HG03565 (cell line): ENCODE results near the gene CNOT3.
"Not testable (repeated sequence)": the region's sequence is repeated elsewhere in the genome, so short reads cannot be mapped to it uniquely, and the experiment has no call there.

ENCODE experiments used
- ATAC-seq: cut with Tn5 transposase; IDR thresholded peaks from one replicate; pipeline ENCODE4 v1.9.1; 2021; ENCODE audit warnings: mild to moderate bottlenecking, moderate library complexity; ENCODE audit not compliant: unreplicated experiment

CNOT3 gene

DNA sequence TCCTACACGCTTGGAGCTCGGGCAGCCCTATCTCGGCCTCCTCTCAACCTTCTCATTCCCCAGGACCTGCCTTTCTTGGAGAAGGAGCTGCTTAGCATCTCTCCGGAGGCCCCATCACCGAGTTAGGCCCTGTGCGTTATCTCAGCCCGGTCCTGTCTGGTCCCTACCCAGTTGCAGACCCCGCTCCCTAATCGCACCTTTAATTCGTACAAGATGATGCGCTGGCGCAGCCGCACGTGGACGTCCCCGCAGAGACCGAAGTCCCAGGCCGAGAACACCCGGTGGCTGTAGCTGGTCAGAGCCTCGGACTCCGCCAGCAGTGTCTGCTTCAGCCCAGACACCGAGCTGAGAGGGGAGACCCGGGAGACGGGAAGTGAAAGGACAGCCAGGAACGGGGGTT is 27.7 kb downstream of the CNOT3 start:
- ATAC-seq = no peak

DNA sequence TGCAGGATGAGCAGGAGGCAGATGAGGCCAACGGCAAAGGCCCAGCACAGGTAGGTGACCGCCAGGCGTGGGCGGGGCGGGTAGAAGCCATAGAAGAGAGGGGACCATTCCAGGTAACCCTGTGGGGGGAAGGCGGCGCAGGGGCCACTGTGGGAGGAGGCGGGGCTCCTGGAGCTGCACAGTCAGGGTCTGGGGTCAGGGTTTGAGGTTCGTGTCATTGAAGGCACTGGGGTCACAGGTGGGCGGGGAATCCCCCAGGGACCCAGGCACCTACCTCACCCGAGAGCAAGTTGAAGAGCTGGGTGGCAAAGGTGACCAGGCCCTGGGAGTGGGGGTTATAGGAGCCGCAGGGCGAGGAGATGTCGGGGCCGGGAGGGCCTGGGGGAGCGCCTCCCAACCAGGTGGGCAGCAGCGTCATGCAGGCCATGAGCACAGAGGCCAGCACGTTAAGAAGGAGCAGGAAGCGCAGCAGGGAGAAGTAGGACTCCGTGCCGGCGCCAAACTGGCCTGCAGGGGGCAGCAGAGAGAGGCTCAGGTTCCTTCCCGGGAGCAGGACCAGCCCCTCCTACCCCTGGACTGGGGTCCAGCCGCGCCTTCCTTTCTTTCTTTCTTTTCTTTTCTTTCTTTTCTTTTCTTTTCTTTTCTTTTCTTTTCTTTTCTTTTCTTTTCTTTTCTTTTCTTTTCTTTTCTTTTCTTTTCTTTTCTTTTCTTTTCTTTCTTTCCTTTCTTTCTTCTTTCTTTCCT is 30.8 kb downstream of the CNOT3 start:
- ATAC-seq = no peak

DNA sequence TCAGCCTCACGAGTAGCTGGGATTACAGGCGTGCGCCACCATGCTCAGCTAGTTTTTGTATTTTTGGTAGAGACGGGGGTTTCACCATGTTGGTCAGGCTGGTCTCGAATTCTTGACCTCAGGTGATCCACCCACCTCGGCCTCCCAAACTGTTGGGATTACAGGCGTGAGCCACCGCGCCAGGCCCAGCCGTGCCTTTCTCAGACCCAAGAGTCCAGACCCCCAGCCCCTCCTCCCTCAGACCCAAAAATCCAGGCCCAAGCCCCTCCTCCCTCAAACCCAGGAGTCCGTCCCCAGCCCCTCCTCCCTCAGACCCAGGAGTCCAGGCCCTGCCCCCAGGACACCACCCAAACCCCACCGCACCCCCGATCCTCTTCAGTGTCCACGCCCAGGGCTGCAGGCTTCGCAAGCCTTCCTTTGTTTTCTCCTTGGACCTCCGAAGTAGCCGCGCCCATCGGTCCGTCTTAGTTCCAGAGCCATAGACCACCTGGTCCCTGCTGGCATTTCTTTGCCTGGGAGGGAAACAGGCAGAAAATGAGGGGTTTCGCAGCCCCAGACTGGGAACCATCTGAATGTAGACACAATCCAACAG is 31.7 kb downstream of the CNOT3 start:
- no peak for ATAC-seq

DNA sequence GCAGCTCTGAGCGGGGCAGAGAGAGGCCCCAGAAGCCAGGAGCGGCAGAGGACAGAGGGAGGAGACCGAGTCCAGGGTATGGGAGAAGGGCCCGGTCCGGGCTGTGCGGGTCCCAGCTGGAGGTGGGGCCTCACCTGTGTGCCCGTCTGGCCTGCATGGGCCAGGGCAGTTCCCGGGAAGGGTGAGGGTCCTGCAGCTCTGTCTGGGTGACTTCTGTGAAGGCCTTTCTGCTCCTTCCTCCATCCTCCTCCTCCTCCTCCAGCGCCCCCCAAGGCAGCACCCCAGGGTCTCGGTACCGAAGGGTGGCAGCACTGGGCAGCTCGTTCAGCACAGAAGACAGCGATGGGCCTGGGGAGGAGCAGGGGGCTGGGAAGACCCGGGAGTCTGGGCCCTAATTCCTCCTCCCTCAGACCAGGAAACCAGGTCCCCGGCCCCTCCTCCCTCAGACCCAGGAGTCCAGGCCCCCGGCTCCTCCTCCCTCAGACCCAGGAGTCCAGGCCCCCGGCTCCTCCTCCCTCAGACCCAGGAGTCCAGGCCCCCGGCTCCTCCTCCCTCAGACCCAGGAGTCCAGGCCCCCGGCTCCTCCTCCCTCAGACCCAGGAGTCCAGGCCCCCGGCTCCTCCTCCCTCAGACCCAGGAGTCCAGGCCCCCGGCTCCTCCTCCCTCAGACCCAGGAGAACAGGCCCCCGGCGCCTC is 34.3 kb downstream of the CNOT3 start:
- ATAC-seq = not testable (repeated sequence)

DNA sequence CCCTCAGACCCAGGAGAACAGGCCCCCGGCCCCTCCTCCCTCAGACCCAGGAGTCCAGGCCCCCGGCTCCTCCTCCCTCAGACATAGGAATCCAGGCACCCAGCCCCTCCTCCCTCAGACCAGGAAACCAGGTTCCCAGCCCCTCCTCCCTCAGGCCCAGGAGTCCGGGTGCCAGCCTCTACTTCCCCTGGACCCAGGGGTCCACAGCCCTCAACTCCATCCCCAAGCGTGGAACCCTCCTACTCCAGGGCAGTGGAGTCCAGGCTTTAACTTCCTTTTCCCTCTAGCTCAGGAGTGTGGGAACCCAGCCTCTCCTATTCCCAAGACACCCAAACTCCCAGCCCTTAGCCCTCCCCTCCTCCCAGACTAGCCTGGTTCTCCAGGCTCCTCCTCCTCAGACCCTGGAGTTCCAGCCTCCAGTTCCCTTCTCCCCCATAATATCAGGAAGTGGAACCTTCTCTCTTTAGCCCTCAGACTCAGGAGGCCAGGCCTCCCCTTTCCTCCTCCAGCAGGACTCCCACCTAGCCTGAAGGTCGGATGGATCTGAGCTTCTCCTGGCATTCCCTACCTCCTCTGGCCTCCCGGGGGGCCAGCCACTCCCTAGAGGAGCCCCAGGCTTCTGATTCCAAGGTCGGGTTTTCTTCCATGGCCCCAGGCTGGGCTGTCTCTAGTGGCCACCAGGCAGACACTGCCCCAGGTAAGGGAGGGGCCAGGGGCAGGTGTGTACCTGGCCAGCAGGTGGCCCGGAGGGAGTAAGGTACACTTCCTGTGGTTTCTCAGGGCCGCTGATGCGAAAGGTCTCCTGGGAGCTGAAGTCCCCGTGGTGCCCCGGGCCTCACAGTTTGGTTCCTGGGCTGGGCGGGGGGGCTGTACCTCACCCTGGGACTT is 35.2 kb downstream of the CNOT3 start, which contains the start of gene TMC4:
Gene TMC4, minus strand, starts transcription at position 690 of the 888 bp plus-strand sequence. Its CDS starts 43 bp downstream, at position 647.
- no peak for ATAC-seq

DNA sequence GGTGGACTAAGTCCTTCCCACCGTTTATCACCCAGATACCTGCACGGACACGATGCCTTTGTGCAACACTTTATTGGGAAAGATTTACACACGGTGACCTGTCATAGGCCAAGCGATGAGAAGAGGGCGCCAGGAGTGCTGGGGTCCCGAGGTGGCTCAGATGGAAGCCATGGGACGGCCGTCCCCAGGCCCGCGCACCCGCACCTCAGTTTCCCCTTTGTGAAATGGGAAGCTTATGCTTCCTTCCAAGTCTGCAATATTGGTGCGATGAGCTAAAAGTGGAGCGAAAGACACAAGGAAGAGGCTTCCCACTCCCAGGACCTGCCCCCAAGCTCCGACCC is 35.8 kb downstream of the CNOT3 start:
- ATAC-seq = no peak

DNA sequence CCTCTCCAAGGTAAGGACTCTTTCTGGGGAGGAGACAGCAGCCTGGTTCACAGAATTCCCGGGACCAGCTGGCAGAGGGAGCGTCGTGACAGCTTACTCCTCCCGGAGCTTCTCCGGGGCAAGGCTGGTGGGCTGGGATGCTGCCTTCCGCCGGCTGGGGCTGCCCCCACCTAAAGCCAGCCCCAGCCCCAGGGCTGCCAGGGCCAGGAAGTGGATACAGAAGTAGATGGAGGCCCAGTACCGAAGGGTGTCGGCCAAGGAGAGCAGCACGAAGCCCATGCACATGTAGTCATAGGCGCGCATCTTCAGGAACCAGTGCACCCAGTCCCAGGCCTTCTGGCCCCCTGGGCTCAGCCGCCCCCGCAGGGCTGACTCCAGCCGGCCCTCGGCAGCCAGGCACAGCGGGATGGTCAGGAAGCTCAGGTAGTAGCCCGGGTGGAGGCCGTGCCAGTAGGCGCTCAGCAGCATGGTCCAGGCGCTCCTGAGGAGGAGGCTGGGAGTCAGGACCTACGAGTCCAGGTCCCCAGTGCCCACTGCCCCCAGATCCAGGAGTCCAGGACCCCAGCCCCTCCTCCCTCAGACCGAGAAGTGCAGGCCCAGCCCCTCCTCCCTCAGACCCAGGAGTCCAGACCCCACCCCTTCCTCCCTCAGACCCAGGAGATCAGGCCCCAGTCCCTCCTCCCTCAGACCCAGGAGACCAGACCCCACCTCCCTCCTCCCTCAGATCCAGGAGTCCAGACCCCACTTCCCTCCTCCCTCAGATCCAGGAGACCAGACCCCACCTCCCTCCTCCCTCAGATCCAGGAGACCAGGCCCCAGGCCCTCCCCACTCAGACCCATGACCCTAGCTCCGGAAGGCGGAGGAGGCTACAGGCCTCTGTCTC is 36.6 kb downstream of the CNOT3 start:
- no peak for ATAC-seq

DNA sequence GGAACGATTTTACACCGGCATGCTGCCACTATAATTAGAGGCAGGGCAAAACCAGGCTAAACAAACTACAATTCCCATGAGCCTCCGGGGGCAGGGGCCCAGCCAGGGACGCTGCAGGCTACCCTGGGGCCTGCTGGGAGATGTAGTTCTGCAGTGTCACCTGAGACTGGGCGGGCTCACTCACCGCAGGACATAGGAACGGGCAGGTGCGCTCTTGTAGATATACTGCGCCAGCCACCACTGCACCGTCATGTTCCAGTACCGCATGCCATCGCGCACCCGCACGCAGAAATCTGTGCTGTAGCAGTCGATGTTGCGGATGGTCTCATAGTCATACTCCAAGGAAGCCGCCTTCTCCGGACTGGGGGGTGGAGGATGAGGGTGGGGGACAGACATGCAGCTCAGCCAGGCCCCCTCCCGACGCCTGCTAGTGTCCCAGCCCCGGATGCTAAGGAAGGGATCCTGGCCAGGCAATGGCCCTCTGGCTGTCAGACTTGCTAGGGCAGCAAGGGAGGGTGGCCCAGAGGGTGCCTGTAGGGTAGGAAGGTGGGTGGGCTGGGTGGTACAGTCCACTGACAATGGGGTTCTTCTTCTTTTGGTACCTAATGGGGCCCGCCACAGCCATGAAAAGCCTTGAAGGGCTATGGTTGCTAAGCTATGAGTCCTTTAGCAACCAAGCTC is 41.2 kb downstream of the CNOT3 start:
- ATAC-seq = no peak

DNA sequence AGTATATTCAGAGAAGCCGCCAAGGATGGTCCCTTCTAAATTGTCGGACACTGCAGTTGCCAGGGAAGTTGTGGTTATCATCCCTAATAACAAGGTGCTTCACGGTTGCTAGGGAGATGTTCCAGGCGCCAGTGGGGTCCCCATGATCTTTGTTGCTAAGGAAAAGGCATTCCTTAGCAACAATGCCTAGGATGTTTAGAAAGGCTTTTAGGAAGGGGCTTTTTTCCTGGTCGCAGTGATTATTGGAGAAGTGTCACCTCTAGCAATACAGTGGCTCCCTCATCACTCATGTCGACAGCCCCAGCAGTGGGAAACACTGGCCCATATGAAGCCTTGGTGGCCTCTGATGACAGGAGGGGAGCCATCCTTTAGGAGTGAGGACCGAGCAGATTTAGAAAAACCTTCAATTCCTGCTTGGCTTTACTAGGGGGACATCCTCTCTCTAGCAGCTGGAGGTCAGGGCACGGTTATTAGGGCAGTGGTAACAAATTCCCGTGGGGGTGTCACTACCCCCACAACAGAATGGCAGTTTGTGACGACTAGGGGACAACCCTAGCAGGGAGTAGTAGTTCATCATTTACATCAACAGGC is 41.8 kb downstream of the CNOT3 start:
- ATAC-seq = no peak

DNA sequence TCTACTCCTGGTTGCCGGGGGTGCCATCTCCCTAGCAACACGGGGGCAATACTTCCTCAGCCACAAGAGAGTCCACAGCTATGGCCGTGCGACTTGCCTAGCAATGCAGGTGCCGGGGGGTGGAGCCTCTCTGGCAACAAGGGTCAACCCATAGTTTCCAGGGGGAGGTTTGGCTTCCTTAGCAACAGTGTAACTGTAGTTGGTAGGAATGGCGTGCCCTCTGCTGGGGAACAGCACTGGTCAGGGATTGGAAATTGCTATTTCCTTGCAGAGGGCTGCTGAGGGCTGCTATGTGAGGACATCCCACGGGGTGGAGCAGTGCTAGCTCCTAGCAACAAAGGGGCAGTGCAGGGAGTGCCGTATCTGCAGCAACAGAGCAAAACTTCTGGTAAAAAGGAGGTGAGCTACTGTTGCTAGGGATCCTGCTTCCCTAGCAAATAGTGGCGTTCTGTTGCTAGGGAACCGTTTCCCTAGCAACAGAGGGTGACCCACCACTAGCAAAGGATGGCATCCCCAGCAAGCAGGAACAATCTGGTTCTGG is 42.4 kb downstream of the CNOT3 start:
- ATAC-seq = no peak

DNA sequence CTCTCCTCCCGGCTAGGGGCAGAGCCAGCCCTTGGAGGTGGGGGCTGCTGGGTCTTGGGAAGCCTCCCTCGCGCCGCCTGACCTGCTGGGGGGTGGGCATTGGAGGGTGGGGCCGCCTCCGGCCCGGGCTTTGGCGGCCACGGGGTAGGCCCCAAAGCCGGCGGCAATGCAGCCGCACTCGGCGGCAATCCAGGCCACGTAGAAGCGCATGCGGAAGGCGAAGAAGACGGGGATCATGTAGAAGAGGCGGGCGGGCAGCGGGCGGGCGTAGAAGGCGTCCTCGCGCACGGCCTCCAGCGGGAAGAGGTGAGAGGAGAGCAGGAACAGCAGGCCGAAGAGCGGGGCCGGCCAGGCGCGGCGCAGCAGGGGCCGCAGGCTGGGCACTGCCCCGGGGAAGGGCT is 43.1 kb downstream of the CNOT3 start:
- no peak for ATAC-seq

DNA sequence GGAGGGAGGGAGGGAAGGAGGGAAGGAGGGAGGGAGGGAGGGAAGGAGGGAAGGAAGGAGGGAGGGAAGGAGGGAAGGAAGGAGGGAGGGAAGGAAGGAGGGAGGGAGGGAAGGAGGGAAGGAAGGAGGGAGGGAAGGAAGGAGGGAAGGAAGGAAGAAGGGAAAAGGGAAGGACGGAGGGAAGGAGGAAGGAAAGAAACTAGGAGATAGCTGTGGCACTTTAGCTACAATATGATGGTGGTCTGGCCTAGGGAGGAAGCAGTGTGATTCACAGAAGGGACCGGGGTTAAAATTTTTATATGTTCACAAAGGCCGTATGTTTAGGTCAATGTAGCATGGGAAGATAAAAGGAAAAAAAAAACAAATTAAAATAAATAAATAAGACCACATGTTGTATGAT is 44.3 kb downstream of the CNOT3 start:
- ATAC-seq = not testable (repeated sequence)

DNA sequence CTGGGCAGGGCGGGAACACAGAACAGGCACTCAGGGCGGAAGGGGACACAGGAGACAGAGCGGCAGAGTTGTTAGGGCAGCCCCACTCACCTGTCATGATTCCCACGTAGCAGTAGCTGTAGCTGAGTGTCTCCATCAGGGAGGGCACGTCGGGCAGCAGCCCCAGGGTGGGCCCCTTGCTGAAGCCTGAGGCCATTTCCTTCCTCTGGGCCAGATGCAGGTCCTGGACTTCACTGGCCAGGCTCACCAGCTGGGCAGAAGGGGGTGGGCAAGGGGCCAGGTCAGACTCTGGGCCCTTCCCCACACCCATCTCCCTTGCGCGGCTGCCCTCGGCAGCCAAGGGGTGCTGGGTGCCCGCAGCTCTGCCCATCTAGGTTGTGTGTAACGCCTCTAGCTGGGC is 45.9 kb downstream of the CNOT3 start:
- no peak for ATAC-seq

DNA sequence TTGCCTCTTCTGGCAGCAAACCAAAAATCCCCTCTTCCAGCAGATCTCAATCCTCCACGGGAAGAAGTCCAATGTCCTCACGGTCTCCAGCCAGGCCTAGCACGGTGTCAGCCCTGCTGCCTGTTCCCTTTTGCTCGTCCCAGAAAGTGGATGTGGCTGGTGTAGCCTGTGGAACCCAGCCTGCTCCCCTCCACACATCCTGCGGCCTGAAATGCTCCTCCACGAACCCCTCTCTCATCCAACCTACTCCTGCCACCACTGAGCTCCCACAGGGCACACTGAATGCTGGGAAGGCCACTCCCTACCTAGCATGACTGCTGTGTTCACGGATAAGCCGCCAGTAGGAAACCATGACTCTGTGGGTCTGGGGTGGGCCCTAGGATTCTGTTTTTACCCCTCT is 48.8 kb downstream of the CNOT3 start:
- no peak for ATAC-seq

DNA sequence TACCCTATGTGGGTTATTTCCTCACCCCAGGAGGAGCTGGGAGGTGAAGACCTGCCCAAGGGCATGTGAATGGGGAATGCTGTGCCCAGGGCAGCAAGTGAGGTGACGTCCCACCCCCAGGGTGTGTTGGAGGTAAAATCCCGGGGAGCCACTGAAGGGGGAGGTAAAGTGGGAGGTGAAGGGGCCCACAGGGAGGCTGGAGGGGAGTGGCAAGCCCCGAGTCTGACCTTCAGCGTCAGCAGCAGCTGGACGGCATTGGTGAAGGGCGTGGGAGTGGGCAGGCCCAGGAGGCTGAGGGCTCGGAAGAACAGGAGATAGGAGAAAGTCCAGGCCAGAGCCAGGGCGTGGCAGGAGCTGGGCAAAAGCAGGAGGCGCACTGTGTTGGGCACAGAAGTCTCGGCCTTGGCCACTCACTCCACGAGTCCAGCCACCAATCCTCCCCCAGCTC is 49.4 kb downstream of the CNOT3 start:
- no peak for ATAC-seq

DNA sequence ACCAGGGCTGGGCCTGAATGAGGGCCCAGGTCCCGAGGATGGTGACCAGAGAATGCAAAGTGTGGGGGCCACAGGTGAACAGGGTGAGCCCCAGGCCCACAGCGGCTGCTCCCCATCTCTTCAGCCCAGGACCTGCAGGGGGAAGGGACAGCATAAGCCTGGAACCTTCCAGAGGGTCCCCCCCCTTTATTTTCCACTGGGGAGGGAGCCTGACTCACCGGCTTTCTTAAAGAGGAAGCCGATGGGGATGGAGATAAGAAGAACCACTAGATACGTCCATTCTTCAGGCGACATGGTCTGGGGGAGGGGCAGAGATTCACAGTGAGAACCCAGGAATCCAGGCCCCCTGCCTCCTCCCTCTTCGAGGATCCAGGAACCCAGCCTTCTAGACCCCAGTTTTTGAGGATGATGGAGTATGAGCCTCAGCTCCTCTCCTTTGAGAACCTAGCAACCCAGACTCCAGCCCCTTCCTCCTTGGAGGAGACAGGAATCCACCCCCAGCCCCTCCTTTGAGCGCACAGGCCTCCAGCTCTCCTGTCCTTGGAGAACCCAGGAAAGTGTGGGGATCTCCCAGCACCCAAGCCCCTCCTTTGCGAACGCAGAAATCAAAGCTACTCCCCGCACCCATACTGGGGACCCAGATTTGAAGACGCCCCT is 50.8 kb downstream of the CNOT3 start:
- ATAC-seq = no peak

DNA sequence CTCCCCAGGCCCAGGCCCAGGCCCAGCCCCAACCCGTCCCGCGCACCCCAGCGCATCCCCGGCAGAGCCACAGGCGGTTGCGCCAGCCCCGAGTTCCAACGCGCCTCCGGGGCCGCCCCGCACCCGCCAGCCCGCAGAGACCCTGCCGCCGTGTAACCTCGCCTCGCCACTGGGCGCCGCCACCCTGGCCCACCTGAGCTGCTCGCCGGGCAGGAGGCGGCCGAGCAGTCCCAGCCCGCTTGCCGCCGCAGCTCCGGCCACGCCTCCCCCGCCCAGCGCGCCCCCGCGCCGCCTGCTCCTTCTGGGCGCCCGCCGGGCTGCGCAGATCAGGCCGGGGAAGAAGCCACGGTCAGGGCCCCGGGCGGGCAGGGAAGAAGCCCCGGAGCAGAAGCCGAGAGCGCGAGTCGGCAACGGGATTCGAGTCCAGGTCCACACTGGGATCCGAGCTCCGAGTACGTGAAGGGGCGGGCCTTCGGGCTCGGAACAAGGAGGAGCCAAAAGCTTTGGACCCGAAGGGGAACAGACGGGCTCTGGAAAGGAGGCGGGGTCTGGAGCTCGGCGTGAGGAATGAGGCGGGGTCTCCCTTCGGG is 51.7 kb downstream of the CNOT3 start, which contains the start of gene MBOAT7:
Gene MBOAT7, minus strand, starts transcription at position 436 of the 590 bp plus-strand sequence. CDS start 1,072 bp downstream, outside the sequence.
- peak; percentile 5 for ATAC-seq
